ENCODE measurements around the gene ZNF280C.
A peak's percentile ranks its signal among the peaks of the same experiment; 100 is the strongest.

Gene ZNF280C

DNA sequence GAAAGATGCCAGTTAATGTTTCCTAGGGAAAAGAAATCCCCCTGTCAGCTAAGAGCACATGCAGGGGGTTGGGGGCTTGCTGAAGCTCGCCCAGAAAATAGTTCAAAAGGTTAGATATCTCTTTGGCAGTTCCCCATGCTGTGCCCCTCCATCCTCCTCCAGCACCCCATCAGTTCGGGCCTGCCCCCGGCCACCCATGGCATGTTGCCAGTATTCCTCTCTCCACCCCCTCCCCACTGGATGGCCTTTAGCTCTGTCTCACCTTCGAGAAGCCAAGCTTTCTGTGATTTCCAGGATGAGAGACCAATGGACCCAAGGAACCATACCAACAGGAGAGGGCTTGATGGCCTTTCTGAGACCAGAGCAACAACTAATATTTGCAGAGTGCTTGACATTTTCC, 91.8 kb downstream of the ZNF280C start:
- H3K4me1 ChIP-seq (ENCODE audit: control insufficient read depth, insufficient read depth, low read length), result peaks cover 26% of the 10 kb centered on the region
- H3K9ac ChIP-seq (ENCODE audit: low read length), result no peak overlapping the region
- no peaks in the 10 kb centered on the region for H3K36me3 ChIP-seq (ENCODE audit: control insufficient read depth, insufficient read depth, low read length, severe bottlenecking)
- no peak overlapping the region for H3K4me3 ChIP-seq (ENCODE audit: low read length)
- no peak for DNase-seq (ENCODE audit: low read depth)
- H3K27me3 ChIP-seq (replicated peaks; ENCODE audit: control insufficient read depth, insufficient read depth, low read length), result peaks cover 4% of the 10 kb centered on the region
- H3K9me3 ChIP-seq (ENCODE audit: control insufficient read depth, low read length), result no peaks in the 10 kb centered on the region

GRCh38 chrX:130176354-130176776, 92.3 kb downstream of the ZNF280C start:
- no peaks in the 10 kb centered on the region for H3K36me3 ChIP-seq (ENCODE audit: control insufficient read depth, insufficient read depth, low read length, severe bottlenecking)
- H3K9me3 ChIP-seq (ENCODE audit: control insufficient read depth, low read length), result no peaks in the 10 kb centered on the region
- H3K9ac ChIP-seq (ENCODE audit: low read length), result no peak overlapping the region
- H3K4me3 ChIP-seq (ENCODE audit: low read length), result no peak overlapping the region
- peaks cover 26% of the 10 kb centered on the region for H3K4me1 ChIP-seq (ENCODE audit: control insufficient read depth, insufficient read depth, low read length)
- H3K27me3 ChIP-seq (replicated peaks; ENCODE audit: control insufficient read depth, insufficient read depth, low read length), result peaks cover 4% of the 10 kb centered on the region
- DNase-seq (ENCODE audit: low read depth), result no peak

GRCh38 chrX:130174937-130175336, 93.8 kb downstream of the ZNF280C start:
- Histone ChIP-seq H3K27me3 (replicated peaks; ENCODE audit: control insufficient read depth, insufficient read depth, low read length) (peaks cover 4% of the 10 kb centered on the region), H3K9ac (ENCODE audit: low read length) (no peak overlapping the region), H3K4me3 (ENCODE audit: low read length) (no peak overlapping the region), H3K9me3 (ENCODE audit: control insufficient read depth, low read length) (no peaks in the 10 kb centered on the region), H3K36me3 (ENCODE audit: control insufficient read depth, insufficient read depth, low read length, severe bottlenecking) (no peaks in the 10 kb centered on the region), H3K4me1 (ENCODE audit: control insufficient read depth, insufficient read depth, low read length) (peaks cover 26% of the 10 kb centered on the region)
- DNase-seq (ENCODE audit: low read depth), result no peak

DNA sequence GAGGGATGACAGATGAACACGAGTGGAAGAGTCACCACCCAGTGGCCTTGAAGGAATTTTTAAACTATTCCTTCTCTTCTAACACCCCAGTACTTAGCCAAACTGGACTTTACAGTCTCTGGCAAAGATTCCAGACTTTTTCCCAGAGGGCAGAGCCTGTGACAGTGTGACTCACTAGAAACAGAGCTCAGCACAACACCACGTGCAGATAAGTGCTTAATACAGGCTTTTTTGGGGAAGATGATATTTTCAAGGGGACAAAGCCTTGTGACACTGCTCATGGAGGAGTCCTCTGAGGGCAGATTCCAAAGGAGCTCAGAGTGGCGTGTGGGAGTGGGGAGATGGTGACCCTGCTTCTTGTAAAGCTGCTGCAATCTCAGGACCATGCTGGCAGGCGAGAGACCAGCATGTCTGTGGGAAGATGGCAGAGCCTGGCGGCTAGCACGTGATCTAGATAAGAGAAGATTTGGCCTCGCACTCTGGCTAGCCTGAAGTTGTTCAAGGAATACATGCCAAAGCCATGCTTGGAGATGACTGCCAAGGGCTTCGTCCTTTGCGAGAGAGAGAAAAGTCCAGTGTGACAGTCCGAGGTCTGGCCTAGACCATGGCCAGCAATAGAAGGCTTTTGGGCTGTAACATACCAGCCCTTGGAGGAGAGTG, 94.5 kb downstream of the ZNF280C start:
- H3K4me3 ChIP-seq (ENCODE audit: low read length), result peak overlapping the region; percentile 13
- peaks cover 26% of the 10 kb centered on the region for H3K4me1 ChIP-seq (ENCODE audit: control insufficient read depth, insufficient read depth, low read length)
- peak overlapping the region; percentile 80 for H3K9ac ChIP-seq (ENCODE audit: low read length)
- no peaks in the 10 kb centered on the region for H3K36me3 ChIP-seq (ENCODE audit: control insufficient read depth, insufficient read depth, low read length, severe bottlenecking)
- peak; percentile 66 for DNase-seq (ENCODE audit: low read depth)
- no peaks in the 10 kb centered on the region for H3K9me3 ChIP-seq (ENCODE audit: control insufficient read depth, low read length)
- peaks cover 4% of the 10 kb centered on the region for H3K27me3 ChIP-seq (replicated peaks; ENCODE audit: control insufficient read depth, insufficient read depth, low read length)

- H3K27me3 ChIP-seq (replicated peaks; ENCODE audit: control insufficient read depth, insufficient read depth, low read length), result peaks cover 4% of the 10 kb centered on the region
- H3K9ac ChIP-seq (ENCODE audit: low read length), result peak overlapping the region; percentile 80
- H3K4me3 ChIP-seq (ENCODE audit: low read length), result peak overlapping the region; percentile 74
- no peaks in the 10 kb centered on the region for H3K9me3 ChIP-seq (ENCODE audit: control insufficient read depth, low read length)
- H3K36me3 ChIP-seq (ENCODE audit: control insufficient read depth, insufficient read depth, low read length, severe bottlenecking), result no peaks in the 10 kb centered on the region
- peak; percentile 78 for DNase-seq (ENCODE audit: low read depth)
- H3K4me1 ChIP-seq (ENCODE audit: control insufficient read depth, insufficient read depth, low read length), result peaks cover 26% of the 10 kb centered on the region
Measured at GRCh38 chrX:130173190-130173895, 95.4 kb downstream of the ZNF280C start.

DNA sequence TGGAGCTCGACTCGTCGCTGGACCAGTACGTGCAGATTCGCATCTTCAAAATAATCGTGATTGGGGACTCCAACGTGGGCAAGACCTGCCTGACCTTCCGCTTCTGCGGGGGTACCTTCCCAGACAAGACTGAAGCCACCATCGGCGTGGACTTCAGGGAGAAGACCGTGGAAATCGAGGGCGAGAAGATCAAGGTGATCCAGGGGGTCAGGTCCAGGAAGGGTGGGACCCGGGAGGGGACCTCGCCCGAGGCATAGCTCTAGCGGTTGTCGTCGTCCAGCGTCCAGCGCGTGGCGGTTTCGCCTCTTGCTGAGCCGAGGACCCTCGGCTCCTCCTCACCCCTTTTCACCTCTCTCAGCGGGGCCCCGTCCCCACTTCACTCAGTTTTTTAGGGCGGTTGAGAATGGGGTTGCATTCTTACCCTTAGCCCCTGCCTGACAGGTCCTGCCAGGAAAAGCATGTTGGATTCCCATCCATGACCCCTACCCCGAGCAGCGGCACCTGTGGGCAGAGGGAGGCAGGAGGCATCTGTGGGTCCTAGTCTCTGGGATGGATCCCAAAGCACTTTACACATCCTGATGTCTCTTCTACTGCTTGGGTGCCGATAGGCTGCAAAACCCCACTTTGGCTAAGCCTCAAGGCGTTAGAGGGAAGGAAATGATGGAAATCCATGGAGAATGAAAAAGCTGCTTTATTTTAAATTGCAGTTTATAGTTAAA, 96.4 kb downstream of the ZNF280C start:
- Histone ChIP-seq H3K36me3 (ENCODE audit: control insufficient read depth, insufficient read depth, low read length, severe bottlenecking) (no peaks in the 10 kb centered on the region), H3K4me3 (ENCODE audit: low read length) (peak overlapping the region; percentile 74), H3K9ac (ENCODE audit: low read length) (peak overlapping the region; percentile 52), H3K9me3 (ENCODE audit: control insufficient read depth, low read length) (no peaks in the 10 kb centered on the region), H3K4me1 (ENCODE audit: control insufficient read depth, insufficient read depth, low read length) (peaks cover 26% of the 10 kb centered on the region), H3K27me3 (replicated peaks; ENCODE audit: control insufficient read depth, insufficient read depth, low read length) (peaks cover 4% of the 10 kb centered on the region)
- DNase-seq (ENCODE audit: low read depth), result no peak

- Histone ChIP-seq H3K36me3 (ENCODE audit: control insufficient read depth, insufficient read depth, low read length, severe bottlenecking) (no peaks in the 10 kb centered on the region), H3K9me3 (ENCODE audit: control insufficient read depth, low read length) (no peaks in the 10 kb centered on the region), H3K4me3 (ENCODE audit: low read length) (peak within 1 kb of the TSS; percentile 74), H3K27me3 (replicated peaks; ENCODE audit: control insufficient read depth, insufficient read depth, low read length) (peaks cover 4% of the 10 kb centered on the region), H3K4me1 (ENCODE audit: control insufficient read depth, insufficient read depth, low read length) (peaks cover 30% of the 10 kb centered on the region), H3K9ac (ENCODE audit: low read length) (peak within 1 kb of the TSS; percentile 52)
- DNase-seq (ENCODE audit: low read depth), result peak; percentile 52
Measured at GRCh38 chrX:130171446-130172126, 97.1 kb downstream of the ZNF280C start, which contains the start of gene RAB33A. Gene RAB33A (plus strand): TSS chrX:130171962. CDS start chrX:130172063, 101 bp downstream.

- H3K36me3 ChIP-seq (ENCODE audit: control insufficient read depth, insufficient read depth, low read length, severe bottlenecking), result no peaks in the 10 kb centered on the region
- no peaks in the 10 kb centered on the region for H3K9me3 ChIP-seq (ENCODE audit: control insufficient read depth, low read length)
- H3K4me3 ChIP-seq (ENCODE audit: low read length), result peak overlapping the region; percentile 74
- H3K4me1 ChIP-seq (ENCODE audit: control insufficient read depth, insufficient read depth, low read length), result peaks cover 30% of the 10 kb centered on the region
- H3K27me3 ChIP-seq (replicated peaks; ENCODE audit: control insufficient read depth, insufficient read depth, low read length), result peaks cover 4% of the 10 kb centered on the region
- peak; percentile 43 for DNase-seq (ENCODE audit: low read depth)
- H3K9ac ChIP-seq (ENCODE audit: low read length), result peak overlapping the region; percentile 52
Measured at GRCh38 chrX:130170752-130171445, 97.8 kb downstream of the ZNF280C start.

- Histone ChIP-seq H3K9me3 (ENCODE audit: control insufficient read depth, low read length) (no peaks in the 10 kb centered on the region), H3K4me1 (ENCODE audit: control insufficient read depth, insufficient read depth, low read length) (peaks cover 8% of the 10 kb centered on the region), H3K9ac (ENCODE audit: low read length) (peak overlapping the region; percentile 93), H3K27me3 (replicated peaks; ENCODE audit: control insufficient read depth, insufficient read depth, low read length) (no peaks in the 10 kb centered on the region), H3K36me3 (ENCODE audit: control insufficient read depth, insufficient read depth, low read length, severe bottlenecking) (no peaks in the 10 kb centered on the region), H3K4me3 (ENCODE audit: low read length) (peak overlapping the region; percentile 89)
- DNase-seq (ENCODE audit: low read depth), result no peak
Measured at GRCh38 chrX:130167040-130167439, 101.7 kb downstream of the ZNF280C start.

DNA sequence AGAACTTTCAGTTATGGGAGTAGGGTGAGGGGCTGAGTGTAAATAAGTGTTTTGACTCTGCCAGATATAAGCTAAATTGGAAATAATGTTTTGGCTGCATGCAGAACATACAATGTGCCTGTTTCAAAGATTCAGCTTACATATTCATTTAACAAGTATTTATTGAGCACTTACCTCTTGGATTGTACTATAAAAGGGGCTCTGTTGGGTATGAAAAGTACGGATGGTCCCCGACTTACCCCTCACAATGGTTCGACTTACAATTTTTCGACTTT, 102.3 kb downstream of the ZNF280C start:
- Histone ChIP-seq H3K9ac (ENCODE audit: low read length) (peak overlapping the region; percentile 93), H3K9me3 (ENCODE audit: control insufficient read depth, low read length) (no peaks in the 10 kb centered on the region), H3K27me3 (replicated peaks; ENCODE audit: control insufficient read depth, insufficient read depth, low read length) (no peaks in the 10 kb centered on the region), H3K36me3 (ENCODE audit: control insufficient read depth, insufficient read depth, low read length, severe bottlenecking) (no peaks in the 10 kb centered on the region), H3K4me1 (ENCODE audit: control insufficient read depth, insufficient read depth, low read length) (peaks cover 10% of the 10 kb centered on the region), H3K4me3 (ENCODE audit: low read length) (peak overlapping the region; percentile 89)
- no peak for DNase-seq (ENCODE audit: low read depth)

Data from adipocyte (in vitro differentiated cells).